H4 (cell line): Measurements from ENCODE around the gene IP6K1. TPM values are rescaled to one million over a fixed set of nuclear protein-coding genes. Genes with fewer than 3 reads are reported as not detected.
"Not testable (repeated sequence)": the region's sequence is repeated elsewhere in the genome, so short reads cannot be mapped to it uniquely, and the experiment has no call there.

Experiments
- DNase-seq: peaks from one replicate; pipeline ENCODE4 v3.0.0-alpha.2; 2015; ENCODE audit warnings: low spot score
- total RNA-seq: library from RNA; depleted of rRNA; stranded (reverse); fragments of >200 nt; shearing (Covaris generic); gene quantifications from 2 replicates; pipeline ENCODE4 v1.2.3, GENCODE V29; 2014

IP6K1 gene
- total RNA-seq, 1 experiment from 2014 or later, result 13.0 TPM

- no peak for DNase-seq
These were observed 8.1 kb upstream of the IP6K1 start for GRCh38 chr3:49794431-49794830.

GRCh38 chr3:49793486-49794085 is 7.2 kb upstream of the IP6K1 start:
- no peak for DNase-seq

- no peak for DNase-seq
These were observed 6.2 kb upstream of the IP6K1 start for GRCh38 chr3:49792371-49793150.

- DNase-seq, result no peak
These were observed 5.2 kb upstream of the IP6K1 start for GRCh38 chr3:49791571-49791970.

GRCh38 chr3:49790626-49791411 is 4.5 kb upstream of the IP6K1 start:
- DNase-seq, result no peak

GRCh38 chr3:49788056-49788455 is 1.7 kb upstream of the IP6K1 start:
- DNase-seq, result no peak

- DNase-seq, result no peak
These were observed 1.2 kb upstream of the IP6K1 start for GRCh38 chr3:49787536-49787935.

- no peak for DNase-seq
These were observed 781 bp upstream of the IP6K1 start for GRCh38 chr3:49787182-49787464.

- no peak for DNase-seq
These were observed 581 bp downstream of the IP6K1 start for GRCh38 chr3:49785565-49786356.

GRCh38 chr3:49782277-49782676 is 4.1 kb downstream of the IP6K1 start:
- not testable (repeated sequence) for DNase-seq

- DNase-seq, result no peak
These were observed 4.7 kb downstream of the IP6K1 start for GRCh38 chr3:49781415-49782199.

- DNase-seq, result not testable (repeated sequence)
These were observed 5.4 kb downstream of the IP6K1 start for GRCh38 chr3:49780975-49781365.

- DNase-seq, result no peak
These were observed 6.0 kb downstream of the IP6K1 start for GRCh38 chr3:49780080-49780974.

GRCh38 chr3:49779358-49780079 is 6.8 kb downstream of the IP6K1 start:
- DNase-seq, result no peak

- not testable (repeated sequence) for DNase-seq
These were observed 10.2 kb downstream of the IP6K1 start for GRCh38 chr3:49776101-49776500.

- DNase-seq, result no peak
These were observed 10.8 kb downstream of the IP6K1 start for GRCh38 chr3:49775538-49775937.

- no peak for DNase-seq
These were observed 13.6 kb downstream of the IP6K1 start for GRCh38 chr3:49772703-49773102.

GRCh38 chr3:49771340-49771938 is 14.9 kb downstream of the IP6K1 start:
- no peak for DNase-seq

- no peak for DNase-seq
These were observed 16.4 kb downstream of the IP6K1 start for GRCh38 chr3:49769926-49770325.
